ENCODE data around the gene SYP. TPM values are rescaled to one million over a fixed set of nuclear protein-coding genes. Genes with fewer than 3 reads are reported as not detected.
"Not testable (repeated sequence)": the region's sequence is repeated elsewhere in the genome, so short reads cannot be mapped to it uniquely, and the experiment has no call there.

The SYP gene
- total and polyA plus RNA-seq, 2 donors (not counting 3 experiments of a cell fraction or from before 2014, with no cell fraction given) = 0.21 to 0.77 TPM

DNA sequence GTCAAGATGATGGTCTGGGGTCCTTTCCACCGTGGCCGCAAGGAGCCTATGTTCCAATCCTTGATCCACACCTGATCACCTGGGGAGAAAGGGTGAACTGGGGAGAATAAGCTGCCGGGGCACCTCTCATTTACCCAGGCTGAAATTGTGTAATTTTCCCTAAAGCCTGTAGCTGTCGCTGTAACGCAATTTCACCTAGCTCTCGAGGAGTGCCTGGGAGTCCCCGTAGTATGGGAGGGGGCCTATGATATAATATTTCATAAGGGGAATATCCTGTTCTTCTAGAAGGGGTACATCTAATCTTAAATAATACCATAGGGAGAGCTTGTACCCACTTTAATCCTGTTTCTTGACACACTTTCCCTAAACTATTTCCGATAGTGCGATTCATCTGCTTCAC, 57.7 kb downstream of the SYP start:
- BruUV-seq (replicated peaks); H3K9me3 ChIP-seq (replicated peaks; ENCODE audit: control insufficient read depth, insufficient read depth, low read length); DNase-seq (ENCODE audit: low read depth, low spot score); H3K27ac ChIP-seq (ENCODE audit: insufficient read depth, low read depth, low read length); H3K79me2 ChIP-seq (ENCODE audit: control insufficient read depth, insufficient read depth, low read length); POLR2A ChIA-PET; H2AFZ ChIP-seq (ENCODE audit: low read depth, low read length); dilution Hi-C loops (cut with MboI; ENCODE audit: extremely low pct_ligation_motif_present, low sequenced_read_pairs); H3K27me3 ChIP-seq (ENCODE audit: control insufficient read depth in 2 of 2, insufficient read depth in 2 of 2, low read length in 2 of 2); H3K4me1 ChIP-seq (ENCODE audit: control insufficient read depth, extremely low read depth, insufficient read depth, low read length); intact Hi-C loops (cut with micrococcal nuclease); H3K9ac ChIP-seq (replicated peaks; ENCODE audit: extremely low read depth, insufficient read depth, low read length); H3K9me1 ChIP-seq (replicated peaks; ENCODE audit: control insufficient read depth, extremely low read depth, insufficient read depth, low read length); H3K4me3 ChIP-seq (replicated peaks in 1 of 3; ENCODE audit: insufficient read depth in 1 of 3, low read depth in 1 of 3, low read length in 3 of 3); H3K4me2 ChIP-seq (ENCODE audit: insufficient read depth, low read length); H4K20me1 ChIP-seq (replicated peaks; ENCODE audit: control insufficient read depth, extremely low read depth, insufficient read depth, low read length); H3K36me3 ChIP-seq (ENCODE audit: control insufficient read depth in 2 of 2, extremely low read depth in 1 of 2, insufficient read depth in 2 of 2, low read length in 2 of 2): not testable (repeated sequence)
- FAIRE-seq = peak; percentile 18
- TF ChIP-seq, protein P1, sequence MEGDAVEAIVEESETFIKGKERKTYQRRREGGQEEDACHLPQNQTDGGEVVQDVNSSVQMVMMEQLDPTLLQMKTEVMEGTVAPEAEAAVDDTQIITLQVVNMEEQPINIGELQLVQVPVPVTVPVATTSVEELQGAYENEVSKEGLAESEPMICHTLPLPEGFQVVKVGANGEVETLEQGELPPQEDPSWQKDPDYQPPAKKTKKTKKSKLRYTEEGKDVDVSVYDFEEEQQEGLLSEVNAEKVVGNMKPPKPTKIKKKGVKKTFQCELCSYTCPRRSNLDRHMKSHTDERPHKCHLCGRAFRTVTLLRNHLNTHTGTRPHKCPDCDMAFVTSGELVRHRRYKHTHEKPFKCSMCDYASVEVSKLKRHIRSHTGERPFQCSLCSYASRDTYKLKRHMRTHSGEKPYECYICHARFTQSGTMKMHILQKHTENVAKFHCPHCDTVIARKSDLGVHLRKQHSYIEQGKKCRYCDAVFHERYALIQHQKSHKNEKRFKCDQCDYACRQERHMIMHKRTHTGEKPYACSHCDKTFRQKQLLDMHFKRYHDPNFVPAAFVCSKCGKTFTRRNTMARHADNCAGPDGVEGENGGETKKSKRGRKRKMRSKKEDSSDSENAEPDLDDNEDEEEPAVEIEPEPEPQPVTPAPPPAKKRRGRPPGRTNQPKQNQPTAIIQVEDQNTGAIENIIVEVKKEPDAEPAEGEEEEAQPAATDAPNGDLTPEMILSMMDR (IDR thresholded peaks at IDR 0.05; ENCODE audit: extremely low read depth in 1 of 2, insufficient read depth in 1 of 2, low read depth in 1 of 2, low read length in 2 of 2) = peak; percentile 21 to 36
- CTCF ChIA-PET = interaction anchor here (1.0 to 3.2 kb wide), 11 partner anchors 10 to 612 kb away, joined by 3 to 31 read pairs (median 6); partner anchors contain the start of gene PLP2

DNA sequence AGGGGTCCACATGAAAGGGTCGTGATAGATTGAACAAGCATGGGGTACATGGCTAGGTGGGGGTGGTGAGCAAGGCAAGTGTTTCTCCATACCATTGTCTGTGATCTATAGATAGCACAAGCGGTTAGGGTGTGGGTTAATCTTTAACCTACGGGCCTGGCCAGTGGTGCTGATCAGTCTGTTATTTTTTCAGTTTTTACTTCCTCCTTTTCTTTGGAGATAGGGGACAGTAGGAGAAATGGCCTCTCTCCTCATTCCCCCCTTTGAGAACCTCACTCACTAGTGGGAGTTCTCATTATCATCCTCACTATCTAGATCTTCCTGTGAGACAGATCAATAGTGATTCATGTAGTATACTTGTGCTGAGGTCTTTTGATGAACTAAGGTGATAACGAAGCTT, 60.3 kb downstream of the SYP start:
- CTCF ChIA-PET = no interaction called here

More for the DNA sequence above, 60.3 kb downstream of the SYP start:
- TF ChIP-seq POLR2AphosphoS5 (IDR thresholded peaks at IDR 0.05; ENCODE audit: insufficient read depth, low read depth, low read length) (no peak), JUN (IDR thresholded peaks at IDR 0.05; ENCODE audit: borderline replicate concordance, insufficient read depth, insufficient read length, low read depth) (no peak), GATA2 (IDR thresholded peaks at IDR 0.05; ENCODE audit: insufficient read depth, insufficient read length, low read depth, low read length) (no peak), FOS (IDR thresholded peaks at IDR 0.05; ENCODE audit: borderline replicate concordance, insufficient read depth, low read length) (no peak), POLR2A (IDR thresholded peaks at IDR 0.05; ENCODE audit: low read depth, low read length) (no peak), MYC (IDR thresholded peaks at IDR 0.05; ENCODE audit: low read depth, low read length) (no peak), EZH2 (IDR thresholded peaks at IDR 0.05; ENCODE audit: borderline replicate concordance, low read depth, low read length, severe bottlenecking) (no peak)
- TF ChIP-seq, protein P2, sequence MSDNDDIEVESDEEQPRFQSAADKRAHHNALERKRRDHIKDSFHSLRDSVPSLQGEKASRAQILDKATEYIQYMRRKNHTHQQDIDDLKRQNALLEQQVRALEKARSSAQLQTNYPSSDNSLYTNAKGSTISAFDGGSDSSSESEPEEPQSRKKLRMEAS (IDR thresholded peaks at IDR 0.05; ENCODE audit: insufficient read depth, insufficient read length) = no peak
- intact Hi-C loops (cut with micrococcal nuclease) = no loop called here
- dilution Hi-C loops (cut with MboI; ENCODE audit: extremely low pct_ligation_motif_present, low sequenced_read_pairs) = no loop called here
- no peak overlapping the region for H3K27ac ChIP-seq (ENCODE audit: insufficient read depth, low read depth, low read length)
- no TSS peak for BruUV-seq (replicated peaks)
- no peaks in the 10 kb centered on the region for H3K27me3 ChIP-seq (ENCODE audit: control insufficient read depth in 2 of 2, insufficient read depth in 2 of 2, low read length in 2 of 2)
- no peaks in the 10 kb centered on the region for H3K36me3 ChIP-seq (ENCODE audit: control insufficient read depth in 2 of 2, extremely low read depth in 1 of 2, insufficient read depth in 2 of 2, low read length in 2 of 2)
- H3K9me1 ChIP-seq (replicated peaks; ENCODE audit: control insufficient read depth, extremely low read depth, insufficient read depth, low read length) = no peaks in the 10 kb centered on the region
- no peaks in the 10 kb centered on the region for H3K9me3 ChIP-seq (replicated peaks; ENCODE audit: control insufficient read depth, insufficient read depth, low read length)
- H2AFZ ChIP-seq (ENCODE audit: low read depth, low read length) = no peak overlapping the region
- H3K4me3 ChIP-seq (replicated peaks in 1 of 3; ENCODE audit: insufficient read depth in 1 of 3, low read depth in 1 of 3, low read length in 3 of 3) = no peak overlapping the region
- FAIRE-seq = no peak
- POLR2A ChIA-PET = no interaction called here
- H3K9ac ChIP-seq (replicated peaks; ENCODE audit: extremely low read depth, insufficient read depth, low read length) = no peak overlapping the region
- no peaks in the 10 kb centered on the region for H4K20me1 ChIP-seq (replicated peaks; ENCODE audit: control insufficient read depth, extremely low read depth, insufficient read depth, low read length)
- H3K4me1 ChIP-seq (ENCODE audit: control insufficient read depth, extremely low read depth, insufficient read depth, low read length) = peaks cover 7% of the 10 kb centered on the region
- no peak overlapping the region for H3K4me2 ChIP-seq (ENCODE audit: insufficient read depth, low read length)
- no peaks in the 10 kb centered on the region for H3K79me2 ChIP-seq (ENCODE audit: control insufficient read depth, insufficient read depth, low read length)
- DNase-seq (ENCODE audit: low read depth, low spot score) = no peak
